ENCODE data around the gene CCDC3.

Gene CCDC3

GRCh38 chr10:12876266-12876665 lies 125.2 kb downstream of the CCDC3 start:
- no CpG with 5 or more reads among the region's 5 CpGs for WGBS (ENCODE audit: extremely low coverage, insufficient coverage, low lambda C conversion rate)
- H3K56ac ChIP-seq (ENCODE audit: low read length), result no peak overlapping the region
- no peak overlapping the region for H3K4ac ChIP-seq (ENCODE audit: low read depth, low read length)
- H3K27ac ChIP-seq (ENCODE audit: low read depth, low read length), result no peak overlapping the region
- H3K27me3 ChIP-seq (ENCODE audit: insufficient read depth, low read length, poor library complexity), result no peaks in the 10 kb centered on the region
- H3K23ac ChIP-seq (ENCODE audit: low read length), result no peak overlapping the region
- no peak overlapping the region for H4K5ac ChIP-seq (ENCODE audit: low read length)
- no peak for DNase-seq
- no peak overlapping the region for H2AK5ac ChIP-seq (ENCODE audit: low read length)
- H3K4me2 ChIP-seq (ENCODE audit: low read length), result no peak overlapping the region
- H3K4me3 ChIP-seq (ENCODE audit: low read length), result no peak overlapping the region
- H2BK15ac ChIP-seq (replicated peaks; ENCODE audit: low read depth), result no peak overlapping the region
- H3K36me3 ChIP-seq (ENCODE audit: control insufficient read depth, insufficient read depth, low read length), result no peaks in the 10 kb centered on the region
- no peak overlapping the region for H3K18ac ChIP-seq (ENCODE audit: low read length)
- H3K9ac ChIP-seq (ENCODE audit: low read length), result no peak overlapping the region
- no peaks in the 10 kb centered on the region for H3K79me2 ChIP-seq (ENCODE audit: control insufficient read depth, insufficient read depth, low read length)
- no peaks in the 10 kb centered on the region for H3K79me1 ChIP-seq (ENCODE audit: low read length)
- H4K8ac ChIP-seq (ENCODE audit: low read depth, low read length), result no peak overlapping the region
- H3K4me1 ChIP-seq (ENCODE audit: control insufficient read depth, low read depth, low read length), result no peaks in the 10 kb centered on the region
- no peak overlapping the region for H2BK5ac ChIP-seq (ENCODE audit: low read length)
- no peak overlapping the region for H2BK120ac ChIP-seq (ENCODE audit: low read depth, low read length)

GRCh38 chr10:12875100-12875499 lies 126.4 kb downstream of the CCDC3 start:
- Histone ChIP-seq H3K56ac (ENCODE audit: low read length) (no peak overlapping the region), H2AK5ac (ENCODE audit: low read length) (no peak overlapping the region), H3K18ac (ENCODE audit: low read length) (no peak overlapping the region), H3K4me3 (ENCODE audit: low read length) (no peak overlapping the region), H3K79me1 (ENCODE audit: low read length) (no peaks in the 10 kb centered on the region), H3K27ac (ENCODE audit: low read depth, low read length) (no peak overlapping the region), H3K79me2 (ENCODE audit: control insufficient read depth, insufficient read depth, low read length) (no peaks in the 10 kb centered on the region), H3K23ac (ENCODE audit: low read length) (no peak overlapping the region), H2BK15ac (replicated peaks; ENCODE audit: low read depth) (no peak overlapping the region), H4K8ac (ENCODE audit: low read depth, low read length) (no peak overlapping the region), H3K4ac (ENCODE audit: low read depth, low read length) (no peak overlapping the region), H2BK5ac (ENCODE audit: low read length) (no peak overlapping the region), H3K4me2 (ENCODE audit: low read length) (no peak overlapping the region), H4K5ac (ENCODE audit: low read length) (no peak overlapping the region), H3K36me3 (ENCODE audit: control insufficient read depth, insufficient read depth, low read length) (no peaks in the 10 kb centered on the region), H3K27me3 (ENCODE audit: insufficient read depth, low read length, poor library complexity) (no peaks in the 10 kb centered on the region), H3K4me1 (ENCODE audit: control insufficient read depth, low read depth, low read length) (no peaks in the 10 kb centered on the region), H2BK120ac (ENCODE audit: low read depth, low read length) (no peak overlapping the region), H3K9ac (ENCODE audit: low read length) (no peak overlapping the region)
- DNase-seq, result no peak
- no CpG with 5 or more reads among the region's 5 CpGs for WGBS (ENCODE audit: extremely low coverage, insufficient coverage, low lambda C conversion rate)

GRCh38 chr10:12874501-12874900 lies 127.0 kb downstream of the CCDC3 start:
- no peak for DNase-seq
- Histone ChIP-seq H3K9ac (ENCODE audit: low read length) (no peak overlapping the region), H3K79me2 (ENCODE audit: control insufficient read depth, insufficient read depth, low read length) (no peaks in the 10 kb centered on the region), H2BK15ac (replicated peaks; ENCODE audit: low read depth) (no peak overlapping the region), H2BK5ac (ENCODE audit: low read length) (no peak overlapping the region), H2BK120ac (ENCODE audit: low read depth, low read length) (no peak overlapping the region), H3K4me1 (ENCODE audit: control insufficient read depth, low read depth, low read length) (no peaks in the 10 kb centered on the region), H2AK5ac (ENCODE audit: low read length) (no peak overlapping the region), H3K56ac (ENCODE audit: low read length) (no peak overlapping the region), H3K36me3 (ENCODE audit: control insufficient read depth, insufficient read depth, low read length) (no peaks in the 10 kb centered on the region), H3K23ac (ENCODE audit: low read length) (no peak overlapping the region), H3K79me1 (ENCODE audit: low read length) (no peaks in the 10 kb centered on the region), H4K8ac (ENCODE audit: low read depth, low read length) (no peak overlapping the region), H3K4ac (ENCODE audit: low read depth, low read length) (no peak overlapping the region), H4K5ac (ENCODE audit: low read length) (no peak overlapping the region), H3K18ac (ENCODE audit: low read length) (no peak overlapping the region), H3K4me3 (ENCODE audit: low read length) (no peak overlapping the region), H3K4me2 (ENCODE audit: low read length) (no peak overlapping the region), H3K27ac (ENCODE audit: low read depth, low read length) (no peak overlapping the region), H3K27me3 (ENCODE audit: insufficient read depth, low read length, poor library complexity) (no peaks in the 10 kb centered on the region)
- WGBS (ENCODE audit: extremely low coverage, insufficient coverage, low lambda C conversion rate), result no CpG with 5 or more reads among the region's 6 CpGs

- H3K4ac ChIP-seq (ENCODE audit: low read depth, low read length), result no peak overlapping the region
- H4K8ac ChIP-seq (ENCODE audit: low read depth, low read length), result no peak overlapping the region
- no peak overlapping the region for H3K4me3 ChIP-seq (ENCODE audit: low read length)
- H3K4me2 ChIP-seq (ENCODE audit: low read length), result no peak overlapping the region
- no peak overlapping the region for H3K56ac ChIP-seq (ENCODE audit: low read length)
- H2BK15ac ChIP-seq (replicated peaks; ENCODE audit: low read depth), result no peak overlapping the region
- no peak overlapping the region for H2AK5ac ChIP-seq (ENCODE audit: low read length)
- no peak overlapping the region for H2BK120ac ChIP-seq (ENCODE audit: low read depth, low read length)
- no peak overlapping the region for H2BK5ac ChIP-seq (ENCODE audit: low read length)
- no peaks in the 10 kb centered on the region for H3K27me3 ChIP-seq (ENCODE audit: insufficient read depth, low read length, poor library complexity)
- DNase-seq, result no peak
- H3K36me3 ChIP-seq (ENCODE audit: control insufficient read depth, insufficient read depth, low read length), result no peaks in the 10 kb centered on the region
- H3K9ac ChIP-seq (ENCODE audit: low read length), result no peak overlapping the region
- H3K18ac ChIP-seq (ENCODE audit: low read length), result no peak overlapping the region
- H3K79me2 ChIP-seq (ENCODE audit: control insufficient read depth, insufficient read depth, low read length), result no peaks in the 10 kb centered on the region
- H3K27ac ChIP-seq (ENCODE audit: low read depth, low read length), result no peak overlapping the region
- no CpG with 5 or more reads among the region's 8 CpGs for WGBS (ENCODE audit: extremely low coverage, insufficient coverage, low lambda C conversion rate)
- H4K5ac ChIP-seq (ENCODE audit: low read length), result no peak overlapping the region
- no peaks in the 10 kb centered on the region for H3K79me1 ChIP-seq (ENCODE audit: low read length)
- H3K23ac ChIP-seq (ENCODE audit: low read length), result no peak overlapping the region
- H3K4me1 ChIP-seq (ENCODE audit: control insufficient read depth, low read depth, low read length), result no peaks in the 10 kb centered on the region
Measured at GRCh38 chr10:12873172-12873571, 128.3 kb downstream of the CCDC3 start.

- DNase-seq, result no peak
- H3K36me3 ChIP-seq (ENCODE audit: control insufficient read depth, insufficient read depth, low read length), result no peaks in the 10 kb centered on the region
- no peak overlapping the region for H2AK5ac ChIP-seq (ENCODE audit: low read length)
- no peak overlapping the region for H3K56ac ChIP-seq (ENCODE audit: low read length)
- H4K5ac ChIP-seq (ENCODE audit: low read length), result no peak overlapping the region
- no peak overlapping the region for H2BK5ac ChIP-seq (ENCODE audit: low read length)
- H2BK120ac ChIP-seq (ENCODE audit: low read depth, low read length), result no peak overlapping the region
- no peak overlapping the region for H3K4me2 ChIP-seq (ENCODE audit: low read length)
- no peak overlapping the region for H2BK15ac ChIP-seq (replicated peaks; ENCODE audit: low read depth)
- no peak overlapping the region for H4K8ac ChIP-seq (ENCODE audit: low read depth, low read length)
- no CpG with 5 or more reads among the region's 9 CpGs for WGBS (ENCODE audit: extremely low coverage, insufficient coverage, low lambda C conversion rate)
- H3K79me1 ChIP-seq (ENCODE audit: low read length), result no peaks in the 10 kb centered on the region
- no peaks in the 10 kb centered on the region for H3K79me2 ChIP-seq (ENCODE audit: control insufficient read depth, insufficient read depth, low read length)
- H3K4me3 ChIP-seq (ENCODE audit: low read length), result no peak overlapping the region
- H3K4me1 ChIP-seq (ENCODE audit: control insufficient read depth, low read depth, low read length), result no peaks in the 10 kb centered on the region
- H3K23ac ChIP-seq (ENCODE audit: low read length), result no peak overlapping the region
- H3K4ac ChIP-seq (ENCODE audit: low read depth, low read length), result no peak overlapping the region
- H3K27ac ChIP-seq (ENCODE audit: low read depth, low read length), result no peak overlapping the region
- H3K9ac ChIP-seq (ENCODE audit: low read length), result no peak overlapping the region
- H3K27me3 ChIP-seq (ENCODE audit: insufficient read depth, low read length, poor library complexity), result no peaks in the 10 kb centered on the region
- H3K18ac ChIP-seq (ENCODE audit: low read length), result no peak overlapping the region
Measured at GRCh38 chr10:12872577-12872976, 128.9 kb downstream of the CCDC3 start.

- Histone ChIP-seq H3K56ac (ENCODE audit: low read length) (no peak overlapping the region), H3K4ac (ENCODE audit: low read depth, low read length) (no peak overlapping the region), H3K4me1 (ENCODE audit: control insufficient read depth, low read depth, low read length) (no peaks in the 10 kb centered on the region), H2BK5ac (ENCODE audit: low read length) (no peak overlapping the region), H3K18ac (ENCODE audit: low read length) (no peak overlapping the region), H4K8ac (ENCODE audit: low read depth, low read length) (no peak overlapping the region), H2BK15ac (replicated peaks; ENCODE audit: low read depth) (no peak overlapping the region), H2BK120ac (ENCODE audit: low read depth, low read length) (no peak overlapping the region), H3K4me2 (ENCODE audit: low read length) (no peak overlapping the region), H3K4me3 (ENCODE audit: low read length) (no peak overlapping the region), H3K36me3 (ENCODE audit: control insufficient read depth, insufficient read depth, low read length) (no peaks in the 10 kb centered on the region), H3K9ac (ENCODE audit: low read length) (no peak overlapping the region), H3K23ac (ENCODE audit: low read length) (no peak overlapping the region), H3K27ac (ENCODE audit: low read depth, low read length) (no peak overlapping the region), H2AK5ac (ENCODE audit: low read length) (no peak overlapping the region), H3K27me3 (ENCODE audit: insufficient read depth, low read length, poor library complexity) (no peaks in the 10 kb centered on the region), H4K5ac (ENCODE audit: low read length) (no peak overlapping the region), H3K79me2 (ENCODE audit: control insufficient read depth, insufficient read depth, low read length) (no peaks in the 10 kb centered on the region), H3K79me1 (ENCODE audit: low read length) (no peaks in the 10 kb centered on the region)
- DNase-seq, result no peak
- no CpG with 5 or more reads among the region's 3 CpGs for WGBS (ENCODE audit: extremely low coverage, insufficient coverage, low lambda C conversion rate)
Measured at GRCh38 chr10:12869427-12869826, 132.1 kb downstream of the CCDC3 start.
